Mucosa of stomach (tissue), 1 donor: ENCODE measurements around the gene SPECC1.
"Not testable (repeated sequence)": the region's sequence is repeated elsewhere in the genome, so short reads cannot be mapped to it uniquely, and the experiment has no call there.

Source experiments
- H3K27me3 ChIP-seq: one replicate; pipeline ENCODE4 v1.7.0; 2013; ENCODE audit warnings: mild to moderate bottlenecking, low read length; ENCODE audit not compliant: control insufficient read depth, insufficient read depth
- H3K36me3 ChIP-seq: one replicate; pipeline ENCODE4 v1.7.0; 2013; ENCODE audit warnings: low read length; ENCODE audit not compliant: control insufficient read depth, insufficient read depth
- H3K4me1 ChIP-seq: one replicate; pipeline ENCODE4 v1.7.0; 2013; ENCODE audit warnings: mild to moderate bottlenecking, low read length; ENCODE audit not compliant: control insufficient read depth, insufficient read depth
- H3K4me3 ChIP-seq: one replicate; pipeline ENCODE4 v1.7.0; 2013; ENCODE audit warnings: low read length
- H3K9ac ChIP-seq: one replicate; pipeline ENCODE4 v1.7.0; 2013; ENCODE audit warnings: mild to moderate bottlenecking, low read length, moderate library complexity
- H3K9me3 ChIP-seq: one replicate; pipeline ENCODE4 v1.7.0; 2013; ENCODE audit warnings: mild to moderate bottlenecking, low read length, moderate library complexity; ENCODE audit not compliant: control insufficient read depth
- donor health status: Pancreatic carcinoma.

Gene SPECC1

DNA sequence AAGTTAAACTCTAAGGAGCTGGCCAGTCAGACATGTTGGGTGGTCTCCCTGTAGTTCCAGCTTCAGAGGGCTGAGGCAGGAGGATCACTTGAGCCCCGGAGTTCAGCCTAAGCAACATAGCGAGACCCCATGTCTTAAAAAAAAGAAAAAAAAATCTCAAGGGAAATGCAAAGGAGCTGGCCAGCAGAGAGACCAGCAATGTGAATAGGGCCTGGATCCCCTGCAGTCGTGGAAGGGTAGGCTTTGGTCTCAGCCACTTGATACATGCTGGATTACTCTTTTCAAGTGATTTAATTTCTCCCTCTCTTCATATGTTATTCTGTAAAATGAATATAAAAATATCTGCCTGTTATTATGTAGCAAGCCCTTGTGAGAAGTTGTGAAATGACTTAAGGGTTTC is 207.7 kb downstream of the SPECC1 start:
- Histone ChIP-seq H3K4me3 (no peak overlapping the region), H3K36me3 (no peaks in the 10 kb centered on the region), H3K27me3 (no peaks in the 10 kb centered on the region), H3K9ac (no peak overlapping the region), H3K4me1 (no peaks in the 10 kb centered on the region), H3K9me3 (no peaks in the 10 kb centered on the region)

DNA sequence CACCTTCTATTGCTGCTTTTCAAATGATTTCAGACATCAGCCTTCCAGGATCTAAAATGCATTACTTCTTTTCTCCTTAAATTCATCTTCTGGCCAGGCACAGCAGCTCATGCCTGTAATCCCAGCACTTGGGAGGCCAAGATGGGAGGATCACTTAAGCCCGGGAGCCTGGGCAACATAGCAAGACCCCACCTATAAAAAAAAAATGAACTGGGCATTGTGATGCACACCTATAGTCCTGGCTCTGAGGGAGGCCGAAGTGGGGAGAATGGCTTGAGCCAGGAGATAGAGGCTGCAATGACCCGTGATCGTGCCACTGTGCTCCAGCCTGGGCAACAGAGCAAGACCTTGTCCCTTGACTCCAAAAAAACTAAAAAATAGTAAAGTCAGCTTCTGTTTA is 208.5 kb downstream of the SPECC1 start:
- Histone ChIP-seq H3K9me3 (no peaks in the 10 kb centered on the region), H3K36me3 (no peaks in the 10 kb centered on the region), H3K27me3 (no peaks in the 10 kb centered on the region), H3K9ac (no peak overlapping the region), H3K4me3 (no peak overlapping the region), H3K4me1 (no peaks in the 10 kb centered on the region)

DNA sequence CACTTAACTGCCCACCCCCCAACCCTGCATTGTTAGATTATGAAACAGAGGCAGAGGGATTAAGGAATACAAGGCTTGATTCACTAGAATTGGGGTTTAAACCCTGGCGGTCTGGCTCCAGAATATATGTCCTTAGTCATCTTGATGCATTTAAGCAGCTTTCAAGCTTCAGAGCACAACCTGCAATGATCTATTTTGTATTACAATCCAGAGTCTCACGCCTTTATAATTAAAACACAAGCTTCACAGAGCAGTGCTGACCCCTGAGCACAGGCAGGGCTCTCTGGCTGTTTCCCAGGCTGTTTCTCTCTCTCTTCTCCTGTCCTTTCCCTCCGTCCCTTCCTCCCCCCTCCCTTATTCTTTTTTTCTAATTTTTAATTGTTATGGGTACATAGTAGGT is 209.1 kb downstream of the SPECC1 start:
- H3K36me3 ChIP-seq = no peaks in the 10 kb centered on the region
- no peaks in the 10 kb centered on the region for H3K4me1 ChIP-seq
- H3K9me3 ChIP-seq = no peaks in the 10 kb centered on the region
- no peak overlapping the region for H3K4me3 ChIP-seq
- H3K27me3 ChIP-seq = no peaks in the 10 kb centered on the region
- H3K9ac ChIP-seq = no peak overlapping the region

DNA sequence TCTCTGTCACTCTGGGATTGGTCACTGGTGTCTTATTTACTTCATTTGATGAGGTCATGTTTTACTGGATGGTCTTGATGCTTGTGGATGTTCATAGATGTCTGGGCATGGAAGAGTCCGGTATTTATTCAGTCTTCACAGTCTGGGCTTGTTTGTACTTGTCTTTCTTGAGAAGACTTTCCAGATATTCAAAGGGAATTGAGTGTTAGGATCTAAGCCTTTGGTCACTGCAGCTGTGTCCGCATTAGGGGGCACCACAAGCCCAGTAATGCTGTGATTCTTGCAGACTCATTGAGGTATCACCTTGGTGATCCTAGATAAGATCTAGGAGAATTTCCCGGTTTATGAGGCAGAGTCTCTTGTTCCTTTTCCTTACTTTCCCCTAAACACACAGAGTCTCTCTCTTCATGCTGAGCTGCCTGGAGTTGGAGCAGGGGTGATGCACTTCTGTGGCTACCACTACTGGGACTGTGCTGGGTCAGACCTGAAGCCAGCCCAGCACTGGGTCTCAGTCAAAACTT is 214.7 kb downstream of the SPECC1 start:
- no peaks in the 10 kb centered on the region for H3K4me1 ChIP-seq
- no peak overlapping the region for H3K4me3 ChIP-seq
- H3K36me3 ChIP-seq = no peaks in the 10 kb centered on the region
- no peaks in the 10 kb centered on the region for H3K9me3 ChIP-seq
- no peaks in the 10 kb centered on the region for H3K27me3 ChIP-seq
- H3K9ac ChIP-seq = no peak overlapping the region

DNA sequence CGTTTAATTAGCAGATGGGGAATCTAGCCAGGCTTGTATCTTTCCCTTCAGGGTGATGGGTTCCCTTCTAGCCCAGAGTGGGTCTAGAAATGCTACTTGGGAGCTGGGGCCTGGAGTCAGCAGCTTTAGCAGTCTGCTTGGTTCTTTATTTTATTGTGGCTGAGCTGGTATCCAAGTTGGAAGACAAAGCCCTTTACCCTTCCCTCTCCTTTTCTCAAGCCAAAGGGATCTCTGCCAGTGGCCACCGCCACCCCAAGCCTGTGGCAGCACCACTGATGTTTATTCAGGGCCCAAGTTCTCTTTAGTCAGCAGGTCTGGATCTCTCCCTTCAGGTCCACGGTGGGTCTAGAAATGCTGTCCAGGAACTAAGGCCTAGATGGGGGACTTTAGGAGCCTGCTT is 215.2 kb downstream of the SPECC1 start:
- no peaks in the 10 kb centered on the region for H3K36me3 ChIP-seq
- no peaks in the 10 kb centered on the region for H3K27me3 ChIP-seq
- no peaks in the 10 kb centered on the region for H3K9me3 ChIP-seq
- H3K4me3 ChIP-seq = no peak overlapping the region
- no peaks in the 10 kb centered on the region for H3K4me1 ChIP-seq
- H3K9ac ChIP-seq = no peak overlapping the region

DNA sequence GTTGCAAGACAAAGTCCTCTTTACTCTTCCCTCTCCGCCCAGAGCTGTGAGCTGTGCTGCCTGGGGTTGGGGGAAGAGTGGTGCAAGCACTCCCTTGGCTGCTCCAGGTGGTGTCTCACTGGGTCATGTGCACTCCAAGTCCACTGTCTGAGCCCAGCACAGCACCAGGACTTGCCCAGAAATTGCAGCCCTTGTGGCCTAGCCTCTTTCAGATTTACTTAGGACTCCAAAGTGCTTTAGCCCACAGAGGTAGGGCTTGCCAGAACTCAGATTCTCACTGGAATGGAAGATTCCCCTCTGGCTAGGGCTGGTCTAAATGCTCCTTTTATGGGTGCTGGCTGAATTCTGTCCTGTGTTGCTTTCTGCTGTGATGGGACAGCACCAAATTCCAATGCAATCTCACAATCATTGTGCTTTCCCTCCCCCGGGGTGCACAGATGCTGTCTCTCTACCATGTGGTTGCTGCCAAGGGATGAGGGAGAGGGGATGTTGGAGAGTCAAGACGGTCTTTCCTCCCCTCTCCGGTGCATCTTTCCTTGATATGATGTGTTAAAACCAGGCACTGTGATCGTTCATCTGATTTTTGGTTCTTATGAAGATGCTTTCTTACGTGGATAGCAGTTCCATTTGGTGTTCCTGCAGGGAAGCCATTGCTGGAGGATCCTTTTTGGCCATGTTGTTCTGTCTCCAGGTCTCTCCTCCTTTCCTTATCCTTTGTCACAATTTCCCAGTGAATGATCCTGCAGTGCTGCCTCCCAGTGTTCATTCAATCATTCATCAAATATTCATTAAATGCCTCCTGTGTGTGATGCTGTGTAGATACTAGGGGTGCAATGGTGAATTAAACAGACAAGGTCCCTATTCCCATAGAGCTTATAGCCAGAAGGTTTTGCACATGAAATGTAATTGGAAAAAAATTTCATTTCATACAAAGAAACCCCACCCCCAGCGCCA is 216.3 kb downstream of the SPECC1 start:
- Histone ChIP-seq H3K4me3 (no peak overlapping the region), H3K9ac (no peak overlapping the region), H3K27me3 (no peaks in the 10 kb centered on the region), H3K4me1 (no peaks in the 10 kb centered on the region), H3K36me3 (no peaks in the 10 kb centered on the region), H3K9me3 (no peaks in the 10 kb centered on the region)

DNA sequence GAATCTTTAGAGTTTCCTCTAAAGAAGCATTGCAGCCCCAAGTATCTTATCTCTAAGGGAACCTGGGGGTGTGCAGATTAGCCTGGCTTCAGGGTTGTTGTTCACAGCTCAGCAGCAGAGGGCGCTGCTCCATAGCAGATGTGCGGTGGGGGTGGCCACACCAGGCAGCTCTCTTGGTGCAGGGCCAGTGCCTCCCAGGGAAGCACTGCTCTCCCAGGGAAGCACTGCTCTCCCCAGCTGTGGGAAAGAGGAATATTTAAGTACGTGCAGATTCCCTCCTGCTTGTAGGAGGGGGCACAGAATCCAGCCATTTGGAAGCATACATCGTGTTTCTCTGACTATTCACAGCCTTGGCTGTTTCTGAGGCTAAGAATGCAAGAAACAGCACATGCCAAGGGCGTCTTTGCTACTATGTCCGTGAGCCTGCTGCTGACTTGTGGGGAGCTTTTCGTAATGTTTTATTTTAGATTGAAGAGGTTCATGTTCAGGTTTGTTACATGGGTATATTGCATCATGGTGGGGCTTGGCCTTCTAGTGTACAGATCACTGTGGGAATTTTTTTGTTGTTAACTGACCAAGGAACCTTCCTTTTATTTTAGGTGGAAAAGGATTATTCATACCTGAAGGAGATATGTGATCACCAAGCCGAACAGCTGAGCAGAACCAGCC is 217.8 kb downstream of the SPECC1 start:
- no peak overlapping the region for H3K4me3 ChIP-seq
- no peaks in the 10 kb centered on the region for H3K27me3 ChIP-seq
- no peak overlapping the region for H3K9ac ChIP-seq
- H3K36me3 ChIP-seq = no peaks in the 10 kb centered on the region
- no peaks in the 10 kb centered on the region for H3K4me1 ChIP-seq
- H3K9me3 ChIP-seq = no peaks in the 10 kb centered on the region

DNA sequence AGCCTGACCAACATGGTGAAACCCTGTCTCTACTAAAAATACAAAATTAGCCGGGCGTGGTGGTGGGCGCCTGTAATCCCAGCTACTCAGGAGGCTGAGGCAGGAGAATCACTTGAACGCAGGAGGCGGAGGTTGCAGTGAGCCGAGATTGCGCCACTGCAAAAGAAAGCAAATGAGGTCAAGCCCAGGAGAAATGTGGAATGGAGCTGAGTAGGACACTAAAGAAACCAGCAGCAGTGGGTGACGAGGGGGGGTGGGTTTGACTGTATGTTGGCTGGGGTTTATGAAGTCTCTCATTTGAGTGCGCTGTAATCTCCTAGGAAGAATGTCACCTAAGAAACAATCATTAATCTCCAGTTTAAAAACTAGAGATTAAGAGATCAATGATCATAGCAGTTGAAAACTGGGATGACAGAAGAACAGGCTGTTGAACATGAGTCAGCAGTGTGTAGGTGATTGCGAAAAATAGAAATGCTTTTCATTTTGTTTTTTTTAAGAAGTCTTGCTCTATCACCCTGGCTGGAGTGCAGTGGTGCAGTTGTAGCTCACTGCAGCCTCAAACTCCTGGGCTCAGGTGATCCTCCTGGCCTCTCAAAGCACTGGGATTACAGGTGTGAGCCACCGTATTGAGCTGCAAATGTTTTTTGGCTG is 218.7 kb downstream of the SPECC1 start:
- not testable (repeated sequence) for H3K27me3 ChIP-seq, H3K4me1 ChIP-seq, H3K36me3 ChIP-seq, H3K4me3 ChIP-seq, H3K9ac ChIP-seq, H3K9me3 ChIP-seq

DNA sequence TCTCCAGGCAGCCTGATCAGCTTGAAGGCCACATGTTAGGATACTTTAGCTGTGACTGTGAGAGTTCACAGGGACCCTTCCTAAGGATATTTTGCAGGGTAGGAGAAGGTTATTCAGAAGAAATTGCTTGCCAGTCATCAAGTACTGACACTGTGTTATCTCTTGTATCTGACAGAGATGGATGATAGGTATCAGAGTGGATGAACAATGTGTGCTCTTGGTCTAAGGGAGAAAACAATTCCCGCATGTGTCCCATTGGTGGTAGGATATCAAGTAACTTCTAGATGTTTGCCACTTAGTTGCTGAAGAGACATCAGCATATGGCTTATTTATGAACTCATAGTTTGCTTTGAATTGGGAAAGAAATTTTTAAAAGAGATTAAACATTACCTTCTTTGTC is 219.3 kb downstream of the SPECC1 start:
- Histone ChIP-seq H3K4me3 (no peak overlapping the region), H3K9ac (no peak overlapping the region), H3K27me3 (no peaks in the 10 kb centered on the region), H3K36me3 (no peaks in the 10 kb centered on the region), H3K9me3 (no peaks in the 10 kb centered on the region), H3K4me1 (no peaks in the 10 kb centered on the region)

DNA sequence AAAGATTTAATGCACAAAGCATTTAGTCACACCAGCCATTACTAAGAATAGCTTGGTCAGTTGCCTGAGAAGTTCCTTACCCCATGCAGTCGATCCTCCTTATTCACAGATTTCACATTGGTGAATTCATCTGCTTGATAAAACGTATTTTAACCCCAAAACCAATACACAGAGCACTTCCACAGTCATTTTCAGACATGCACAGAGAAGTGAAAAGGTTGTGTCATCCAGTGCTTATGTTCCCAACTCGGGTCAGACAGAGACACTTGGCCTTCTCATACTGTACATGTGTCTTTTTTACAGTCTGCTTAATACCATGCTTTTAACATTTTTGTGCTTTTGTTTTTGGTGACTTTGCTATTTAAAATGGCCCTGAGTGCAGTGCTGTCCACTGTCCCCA is 219.7 kb downstream of the SPECC1 start:
- H3K4me3 ChIP-seq = no peak overlapping the region
- no peaks in the 10 kb centered on the region for H3K4me1 ChIP-seq
- no peaks in the 10 kb centered on the region for H3K36me3 ChIP-seq
- no peaks in the 10 kb centered on the region for H3K27me3 ChIP-seq
- no peak overlapping the region for H3K9ac ChIP-seq
- no peaks in the 10 kb centered on the region for H3K9me3 ChIP-seq

DNA sequence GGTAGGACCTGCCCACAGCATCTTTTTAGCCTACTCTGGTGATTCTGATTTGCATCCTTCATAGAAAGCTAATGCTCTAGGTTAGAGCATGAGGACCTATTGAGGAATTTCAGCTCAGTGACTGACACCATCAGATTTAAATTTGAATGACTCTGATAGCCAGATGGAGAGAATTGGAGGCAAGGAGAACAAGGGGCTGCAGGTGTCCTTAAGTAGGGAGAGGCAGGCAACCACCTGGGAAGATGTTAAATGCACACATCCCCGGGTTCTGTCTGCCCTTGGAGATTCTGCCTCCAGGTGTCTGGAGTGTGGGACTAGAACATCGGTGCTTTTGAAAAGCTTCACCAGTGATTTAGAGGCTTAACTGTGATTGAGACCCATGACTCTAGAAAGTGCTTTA is 221.8 kb downstream of the SPECC1 start:
- Histone ChIP-seq H3K9me3 (no peaks in the 10 kb centered on the region), H3K36me3 (no peaks in the 10 kb centered on the region), H3K4me1 (no peaks in the 10 kb centered on the region), H3K4me3 (no peak overlapping the region), H3K27me3 (no peaks in the 10 kb centered on the region), H3K9ac (no peak overlapping the region)

DNA sequence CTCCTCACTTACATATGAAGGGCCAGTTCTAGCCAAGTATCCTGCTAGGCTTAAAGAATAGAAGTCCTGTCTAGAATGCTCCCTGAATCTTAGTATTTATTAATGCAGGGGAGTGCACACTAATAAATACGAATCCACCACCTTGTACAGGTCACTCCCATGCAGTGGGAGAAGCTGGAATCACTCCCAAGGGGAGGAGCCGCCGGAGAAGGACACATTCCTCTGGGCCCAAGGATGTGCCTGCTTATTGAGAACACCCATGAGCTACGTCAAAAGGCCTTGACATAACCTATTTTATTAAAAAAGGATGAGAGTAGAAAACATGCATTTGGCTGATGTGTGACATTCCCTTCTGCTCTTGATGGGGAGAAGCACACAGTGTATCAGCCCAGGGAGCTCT is 223.5 kb downstream of the SPECC1 start:
- no peaks in the 10 kb centered on the region for H3K9me3 ChIP-seq
- no peaks in the 10 kb centered on the region for H3K36me3 ChIP-seq
- H3K4me3 ChIP-seq = no peak overlapping the region
- H3K9ac ChIP-seq = no peak overlapping the region
- no peaks in the 10 kb centered on the region for H3K4me1 ChIP-seq
- H3K27me3 ChIP-seq = no peaks in the 10 kb centered on the region
